Right atrium auricular region (tissue), 2 donors: ENCODE measurements around the gene ZNF366. TPM values are rescaled to one million over a fixed set of nuclear protein-coding genes. Genes with fewer than 3 reads are reported as not detected.

Experiments used
- DNase-seq: peaks from one replicate; pipeline ENCODE4 v3.0.0-alpha.2; 2019; ENCODE audit warnings: low spot score
- H3K27ac ChIP-seq, 2 donors: fragments of 200-600 bp; sonication (generic); 1 replicate in 1 of 2; 2 replicates in 1 of 2; pipeline ENCODE4 v1.5.1; 2016 to 2019
- H3K27me3 ChIP-seq, 2 donors: fragments of 200-600 bp; sonication (generic); one replicate each; pipeline versions ENCODE4 v1.5.1 to v1.6.0; 2017 to 2019
- H3K36me3 ChIP-seq: fragments of 200-600 bp; sonication (generic); one replicate; pipeline ENCODE4 v1.5.1; 2016
- H3K4me1 ChIP-seq, 2 donors: fragments of 200-600 bp; sonication (generic); one replicate each; pipeline versions ENCODE4 v1.5.1 to v1.6.0; 2017 to 2019
- H3K4me3 ChIP-seq, 2 donors: fragments of 200-600 bp; sonication (generic); 1 replicate in 1 of 2; 2 replicates in 1 of 2; pipeline ENCODE4 v1.5.1; 2017 to 2019; ENCODE audit warnings: mild to moderate bottlenecking in 1 of 2, moderate library complexity in 1 of 2
- H3K9me3 ChIP-seq, 2 donors: fragments of 200-600 bp; sonication (generic); one replicate each; pipeline ENCODE4 v1.5.1; 2019
- total RNA-seq, 2 donors: library from RNA; depleted of rRNA; stranded (reverse); fragments of >200 nt; gene quantifications; one replicate each; pipeline ENCODE4 v1.1.0, GENCODE V29; 2016
- TF ChIP-seq, protein P1 (sequence below), 2 donors: fragments of 200-600 bp; sonication (generic); IDR thresholded peaks; one replicate each; pipeline ENCODE4 v1.5.1; 2019; ENCODE audit warnings: antibody characterized with exemption in 2 of 2

The ZNF366 gene
- total RNA-seq, 2 donors from 2014 or later: 4.4 to 9.0 TPM

DNA sequence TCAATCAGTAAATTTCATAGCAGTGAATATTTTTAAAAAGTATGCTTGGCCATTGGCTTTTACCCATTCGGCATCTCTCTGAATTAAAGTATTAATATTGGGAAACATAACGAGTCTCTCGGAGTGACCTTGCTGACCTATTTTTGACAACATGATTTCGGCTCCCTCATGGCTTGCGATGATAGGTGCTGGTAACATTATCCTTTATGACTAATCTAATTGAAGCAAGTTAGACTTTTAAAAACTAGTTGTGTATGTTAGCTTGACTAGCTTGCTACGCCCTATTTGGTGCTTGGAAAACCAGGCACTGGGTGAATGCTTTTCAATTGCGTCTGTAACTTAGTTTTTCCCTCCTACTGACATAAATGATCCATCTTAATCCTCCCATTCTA lies 1.1 kb downstream of the ZNF366 start:
- peaks cover 0 to 62% of the 10 kb centered on the region in 2 donors for H3K4me1 ChIP-seq
- H3K4me3 ChIP-seq: peak overlapping the region; percentile 17 to 30
- no peak for DNase-seq
- H3K27me3 ChIP-seq: no peaks in the 10 kb centered on the region
- TF ChIP-seq, protein P1, sequence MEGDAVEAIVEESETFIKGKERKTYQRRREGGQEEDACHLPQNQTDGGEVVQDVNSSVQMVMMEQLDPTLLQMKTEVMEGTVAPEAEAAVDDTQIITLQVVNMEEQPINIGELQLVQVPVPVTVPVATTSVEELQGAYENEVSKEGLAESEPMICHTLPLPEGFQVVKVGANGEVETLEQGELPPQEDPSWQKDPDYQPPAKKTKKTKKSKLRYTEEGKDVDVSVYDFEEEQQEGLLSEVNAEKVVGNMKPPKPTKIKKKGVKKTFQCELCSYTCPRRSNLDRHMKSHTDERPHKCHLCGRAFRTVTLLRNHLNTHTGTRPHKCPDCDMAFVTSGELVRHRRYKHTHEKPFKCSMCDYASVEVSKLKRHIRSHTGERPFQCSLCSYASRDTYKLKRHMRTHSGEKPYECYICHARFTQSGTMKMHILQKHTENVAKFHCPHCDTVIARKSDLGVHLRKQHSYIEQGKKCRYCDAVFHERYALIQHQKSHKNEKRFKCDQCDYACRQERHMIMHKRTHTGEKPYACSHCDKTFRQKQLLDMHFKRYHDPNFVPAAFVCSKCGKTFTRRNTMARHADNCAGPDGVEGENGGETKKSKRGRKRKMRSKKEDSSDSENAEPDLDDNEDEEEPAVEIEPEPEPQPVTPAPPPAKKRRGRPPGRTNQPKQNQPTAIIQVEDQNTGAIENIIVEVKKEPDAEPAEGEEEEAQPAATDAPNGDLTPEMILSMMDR (IDR thresholded peaks at IDR 0.05): no peak
- H3K27ac ChIP-seq: peak overlapping the region; percentile 64 to 74
- no peaks in the 10 kb centered on the region for H3K9me3 ChIP-seq
- H3K36me3 ChIP-seq: no peaks in the 10 kb centered on the region

DNA sequence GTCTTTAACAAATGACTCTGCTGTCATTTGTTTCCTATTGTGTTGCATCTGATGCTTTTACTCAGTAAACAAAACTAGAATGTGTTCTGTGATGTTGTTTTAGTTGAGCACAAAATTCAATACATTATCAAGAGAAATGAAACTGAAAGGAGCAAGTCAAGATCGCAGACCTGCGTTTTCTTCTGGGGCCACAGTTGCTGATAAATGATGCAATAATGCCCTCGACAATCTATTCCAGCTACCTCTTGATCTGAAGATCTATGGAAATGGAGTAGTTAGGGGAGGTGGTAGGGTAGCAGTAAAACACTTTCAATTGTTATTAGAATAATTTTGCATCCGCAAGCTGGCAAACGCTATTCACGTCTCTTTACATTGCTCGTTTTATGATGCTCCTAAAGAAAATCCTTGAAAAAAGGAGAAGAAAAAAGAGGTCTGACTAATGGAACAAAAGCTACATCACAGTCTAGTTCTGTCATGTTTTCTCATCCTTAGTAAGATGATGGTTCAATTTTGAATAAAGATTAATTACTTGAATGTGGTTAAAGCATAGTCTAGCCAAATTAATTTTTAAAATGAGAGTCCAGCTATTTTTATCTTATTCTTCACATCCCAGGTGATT lies 1.6 kb downstream of the ZNF366 start:
- Histone ChIP-seq H3K4me3 (peak overlapping the region; percentile 17 to 30), H3K27ac (peak overlapping the region; percentile 64 to 74)

DNA sequence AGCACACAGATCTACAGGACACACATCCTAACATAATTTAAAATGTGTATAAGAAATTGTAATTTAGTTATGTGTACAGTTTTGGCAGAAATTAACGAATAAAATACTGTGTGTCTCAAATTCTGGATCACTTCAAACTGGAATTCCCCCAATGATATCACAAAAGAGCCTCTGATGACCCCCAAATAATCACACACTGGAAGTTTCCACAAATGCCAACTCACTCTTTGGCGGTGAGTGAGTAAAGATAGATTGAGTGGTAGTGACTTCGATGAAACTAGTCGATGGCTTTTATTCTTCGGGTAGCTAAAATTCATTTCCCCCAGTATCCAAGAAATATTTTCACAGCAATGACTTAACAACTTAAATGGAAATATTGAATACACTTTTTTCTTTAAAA lies 2.2 kb downstream of the ZNF366 start:
- peak overlapping the region; percentile 8 to 30 for H3K4me3 ChIP-seq
- peaks cover 0 to 60% of the 10 kb centered on the region in 2 donors for H3K4me1 ChIP-seq
- DNase-seq: no peak
- H3K9me3 ChIP-seq: no peaks in the 10 kb centered on the region
- no peaks in the 10 kb centered on the region for H3K36me3 ChIP-seq
- TF ChIP-seq, protein P1 (IDR thresholded peaks at IDR 0.05): no peak
- peak overlapping the region; percentile 64 to 74 for H3K27ac ChIP-seq
- no peaks in the 10 kb centered on the region for H3K27me3 ChIP-seq

More for the DNA sequence above, 1.6 kb downstream of the ZNF366 start:
- Histone ChIP-seq H3K4me1 (peaks cover 0 to 60% of the 10 kb centered on the region in 2 donors), H3K9me3 (no peaks in the 10 kb centered on the region), H3K36me3 (no peaks in the 10 kb centered on the region), H3K27me3 (no peaks in the 10 kb centered on the region)
- DNase-seq: no peak
- TF ChIP-seq, protein P1 (IDR thresholded peaks at IDR 0.05): no peak

DNA sequence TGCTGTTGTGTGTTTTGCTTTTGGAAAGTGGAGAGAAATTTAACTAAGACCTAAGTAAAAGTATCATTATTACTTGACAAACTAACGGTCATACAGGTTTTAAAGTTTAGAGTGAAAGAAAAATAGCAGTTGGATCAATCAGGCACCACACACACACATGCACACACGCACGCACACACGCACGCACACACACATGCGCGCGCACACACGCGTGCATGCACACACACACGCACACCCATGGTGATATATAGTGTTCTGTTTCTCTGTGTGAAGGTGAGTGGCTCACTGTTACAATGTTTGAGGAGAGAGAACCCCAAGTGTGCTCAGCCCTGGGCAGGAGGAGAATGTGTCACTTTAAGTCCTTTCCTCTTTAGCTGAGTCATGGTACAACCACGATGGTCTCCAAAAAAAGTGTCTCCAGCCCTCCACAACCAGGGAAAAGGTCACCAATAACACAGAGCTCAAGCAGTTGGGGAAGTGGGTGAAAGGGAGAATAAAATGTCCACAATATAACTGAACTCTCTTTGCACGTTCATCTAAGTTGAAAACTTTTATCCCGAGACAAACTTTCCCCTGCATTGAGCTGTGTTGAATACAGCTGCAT lies 3.2 kb downstream of the ZNF366 start:
- H3K36me3 ChIP-seq: no peaks in the 10 kb centered on the region
- no peak for DNase-seq
- no peaks in the 10 kb centered on the region for H3K27me3 ChIP-seq
- H3K9me3 ChIP-seq: no peaks in the 10 kb centered on the region
- H3K4me1 ChIP-seq: peaks cover 0 to 55% of the 10 kb centered on the region in 2 donors
- TF ChIP-seq, protein P1 (IDR thresholded peaks at IDR 0.05): no peak
- peak overlapping the region in 1 of 2 donors; percentile 30 for H3K4me3 ChIP-seq
- peak overlapping the region; percentile 64 to 74 for H3K27ac ChIP-seq

DNA sequence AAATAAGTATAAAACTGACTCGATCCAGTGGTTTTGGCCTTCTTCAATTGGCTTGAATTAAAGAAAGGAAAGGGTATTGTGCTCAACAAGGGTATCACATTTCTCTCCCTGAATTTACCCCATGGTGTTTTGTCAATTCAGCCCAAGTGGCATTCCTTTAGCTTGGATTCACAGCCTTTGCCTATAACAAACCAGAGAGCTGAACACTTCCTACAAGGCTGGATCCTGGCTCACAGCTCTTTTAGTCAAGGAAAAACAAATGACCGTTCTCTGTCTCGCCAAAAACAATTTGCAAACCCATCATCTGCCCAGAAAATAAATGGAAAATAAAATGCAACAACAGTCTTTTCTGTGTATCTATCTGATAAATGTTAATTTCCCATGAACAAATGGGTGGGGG lies 5.7 kb downstream of the ZNF366 start:
- DNase-seq: no peak
- TF ChIP-seq, protein P1 (IDR thresholded peaks at IDR 0.05): no peak
- peak overlapping the region; percentile 52 to 72 for H3K27ac ChIP-seq
- no peaks in the 10 kb centered on the region for H3K27me3 ChIP-seq
- no peak overlapping the region for H3K4me3 ChIP-seq
- peaks cover 0 to 42% of the 10 kb centered on the region in 2 donors for H3K4me1 ChIP-seq
- no peaks in the 10 kb centered on the region for H3K9me3 ChIP-seq
- no peaks in the 10 kb centered on the region for H3K36me3 ChIP-seq
